GM12892 (cell line): ENCODE results near the gene BBIP1.

ENCODE experiments used
- POLR2A ChIP-seq: IDR thresholded peaks from 2 replicates; pipeline ENCODE4 v1.6.1; 2011; ENCODE audit warnings: low read depth, low read length, control low read depth
- POLR2AphosphoS5 ChIP-seq: IDR thresholded peaks from 2 replicates; pipeline ENCODE4 v1.6.1; 2011; ENCODE audit warnings: low read depth, low read length, control low read depth

- TF ChIP-seq POLR2A (no peak), POLR2AphosphoS5 (no peak)
Measured at GRCh38 chr10:110853921-110854605, 64.9 kb downstream of the BBIP1 start.
